CD4-positive, CD25-positive, alpha-beta regulatory T cell (primary cell): ENCODE measurements around the gene PKNOX2. TPM values are rescaled to one million over a fixed set of nuclear protein-coding genes. Genes with fewer than 3 reads are reported as not detected.

Source experiments
- ATAC-seq, 2 donors: fragments of 150-1000 bp; cut with Tn5 transposase; one replicate each; pipeline ENCODE4 v1.10.0; 2021; ENCODE audit warnings: low read depth in 2 of 2, moderate number of reproducible peaks in 2 of 2, moderate library complexity in 1 of 2
- DNase-seq, 3 donors: peaks; one replicate each; pipeline versions ENCODE4 v3.0.0 to v3.0.0-alpha.2; 2012 to 2022; ENCODE audit warnings: mixed read lengths in 1 of 3
- H3K27ac ChIP-seq: one replicate; pipeline ENCODE4 v1.7.0; 2013; ENCODE audit warnings: mild to moderate bottlenecking, low read length; ENCODE audit not compliant: insufficient read depth, poor library complexity, severe bottlenecking
- H3K27me3 ChIP-seq: one replicate; pipeline ENCODE4 v1.7.0; 2013; ENCODE audit warnings: low read length; ENCODE audit not compliant: control insufficient read depth, insufficient read depth
- H3K36me3 ChIP-seq: one replicate; pipeline ENCODE4 v1.7.0; 2013; ENCODE audit warnings: mild to moderate bottlenecking, low read length, moderate library complexity; ENCODE audit not compliant: control insufficient read depth, insufficient read depth
- H3K4me1 ChIP-seq: 2 replicates; pipeline ENCODE4 v1.7.0; 2013; ENCODE audit warnings: mild to moderate bottlenecking, low read length; ENCODE audit not compliant: insufficient read depth, control insufficient read depth, poor library complexity, severe bottlenecking
- H3K4me3 ChIP-seq: one replicate; pipeline ENCODE4 v1.7.0; 2013; ENCODE audit warnings: low read depth, mild to moderate bottlenecking, low read length, moderate library complexity
- H3K9me3 ChIP-seq, 2 experiments: 1 replicate in 1 of 2; 2 replicates in 1 of 2; pipeline ENCODE4 v1.7.0; 2013; ENCODE audit warnings: low read length in 2 of 2, mild to moderate bottlenecking in 1 of 2, moderate library complexity in 1 of 2; ENCODE audit not compliant: control insufficient read depth in 2 of 2
- H3K27ac Mint-ChIP-seq, 3 donors: one replicate each; pipeline ENCODE4 v1.8.0; 2020 to 2022; ENCODE audit warnings: mild to moderate bottlenecking in 3 of 3, mixed read lengths in 3 of 3, moderate library complexity in 2 of 3
- H3K27me3 Mint-ChIP-seq: one replicate; pipeline ENCODE4 v1.8.0; 2022; ENCODE audit warnings: mild to moderate bottlenecking, mixed read lengths
- H3K36me3 Mint-ChIP-seq: one replicate; pipeline ENCODE4 v1.8.0; 2020; ENCODE audit warnings: mixed read lengths
- H3K4me1 Mint-ChIP-seq, 4 donors: one replicate each; pipeline ENCODE4 v1.8.0; 2020 to 2022; ENCODE audit warnings: mixed read lengths in 4 of 4, mild to moderate bottlenecking in 1 of 4
- H3K4me3 Mint-ChIP-seq, 4 donors: one replicate each; pipeline ENCODE4 v1.8.0; 2020 to 2022; ENCODE audit warnings: mild to moderate bottlenecking in 4 of 4, mixed read lengths in 4 of 4, moderate library complexity in 3 of 4
- H3K9me3 Mint-ChIP-seq, 7 donors: one replicate each; pipeline ENCODE4 v1.8.0; 2020 to 2022; ENCODE audit warnings: mixed read lengths in 7 of 7, mild to moderate bottlenecking in 3 of 7, moderate library complexity in 2 of 7
- polyA plus RNA-seq, 4 donors: library from polyadenylated mRNA; unstranded; fragments of 300-500 nt; fragmentation: Illumina TruSeq; gene quantifications; one replicate each; pipeline ENCODE4 v1.2.3, GENCODE V29; 2021
- total RNA-seq: library from RNA; stranded (reverse); gene quantifications from one replicate; pipeline ENCODE4 v1.2.3, GENCODE V29; 2022

Gene PKNOX2
- total and polyA plus RNA-seq, 5 donors from 2014 or later = not detected

GRCh38 chr11:125418396-125418795 is 253.8 kb downstream of the PKNOX2 start:
- Histone ChIP-seq H3K4me1 (no peaks in the 10 kb centered on the region), H3K4me3 (no peak overlapping the region)
- no peak for ATAC-seq

GRCh38 chr11:125422681-125423080 is 258.1 kb downstream of the PKNOX2 start:
- no peak overlapping the region for H3K27ac Mint-ChIP-seq
- no peak overlapping the region for H3K4me3 Mint-ChIP-seq
- Histone ChIP-seq H3K9me3 (no peaks in the 10 kb centered on the region), H3K27me3 (no peaks in the 10 kb centered on the region), H3K36me3 (no peaks in the 10 kb centered on the region), H3K4me3 (no peak overlapping the region), H3K27ac (no peak overlapping the region), H3K4me1 (no peaks in the 10 kb centered on the region)
- H3K27me3 Mint-ChIP-seq = peaks cover 14% of the 10 kb centered on the region
- H3K9me3 Mint-ChIP-seq = no peaks in the 10 kb centered on the region
- H3K4me1 Mint-ChIP-seq = peaks cover 0 to 3% (median 0%) of the 10 kb centered on the region in 4 donors
- no peaks in the 10 kb centered on the region for H3K36me3 Mint-ChIP-seq
- ATAC-seq (no peak), DNase-seq (no peak)

More at GRCh38 chr11:125418396-125418795, 253.8 kb downstream of the PKNOX2 start:
- Histone ChIP-seq H3K36me3 (no peaks in the 10 kb centered on the region), H3K9me3 (no peaks in the 10 kb centered on the region), H3K27ac (no peak overlapping the region), H3K27me3 (no peaks in the 10 kb centered on the region)
- no peak for DNase-seq
- peaks cover 15% of the 10 kb centered on the region for H3K27me3 Mint-ChIP-seq
- H3K4me3 Mint-ChIP-seq = no peak overlapping the region
- no peaks in the 10 kb centered on the region for H3K9me3 Mint-ChIP-seq
- peaks cover 0 to 3% (median 0%) of the 10 kb centered on the region in 4 donors for H3K4me1 Mint-ChIP-seq
- no peak overlapping the region for H3K27ac Mint-ChIP-seq
- no peaks in the 10 kb centered on the region for H3K36me3 Mint-ChIP-seq

- no peaks in the 10 kb centered on the region for H3K4me1 ChIP-seq
- peaks cover 14% of the 10 kb centered on the region for H3K27me3 Mint-ChIP-seq
- no peaks in the 10 kb centered on the region for H3K36me3 Mint-ChIP-seq
- H3K27me3 ChIP-seq = no peaks in the 10 kb centered on the region
- DNase-seq (peak in 1 of 3 donors; percentile 15), ATAC-seq (no peak)
- no peaks in the 10 kb centered on the region for H3K9me3 Mint-ChIP-seq
- H3K27ac Mint-ChIP-seq = peak overlapping the region in 1 of 3 donors; percentile 74
- no peak overlapping the region for H3K4me3 Mint-ChIP-seq
- H3K9me3 ChIP-seq = no peaks in the 10 kb centered on the region
- H3K4me1 Mint-ChIP-seq = peaks cover 0 to 3% (median 0%) of the 10 kb centered on the region in 4 donors
- H3K36me3 ChIP-seq = no peaks in the 10 kb centered on the region
- H3K27ac ChIP-seq = no peak overlapping the region
- no peak overlapping the region for H3K4me3 ChIP-seq
Observed at GRCh38 chr11:125423247-125423849, 258.8 kb downstream of the PKNOX2 start.

GRCh38 chr11:125425601-125426000 is 261.1 kb downstream of the PKNOX2 start:
- no peak overlapping the region for H3K4me3 ChIP-seq
- H3K9me3 ChIP-seq = no peaks in the 10 kb centered on the region
- no peak overlapping the region for H3K4me3 Mint-ChIP-seq
- no peaks in the 10 kb centered on the region for H3K36me3 Mint-ChIP-seq
- DNase-seq (no peak), ATAC-seq (no peak)
- no peak overlapping the region for H3K27ac Mint-ChIP-seq
- H3K27me3 ChIP-seq = no peaks in the 10 kb centered on the region
- peaks cover 0 to 3% (median 0%) of the 10 kb centered on the region in 4 donors for H3K4me1 Mint-ChIP-seq
- no peaks in the 10 kb centered on the region for H3K36me3 ChIP-seq
- H3K4me1 ChIP-seq = no peaks in the 10 kb centered on the region
- no peak overlapping the region for H3K27ac ChIP-seq
- peaks cover 14% of the 10 kb centered on the region for H3K27me3 Mint-ChIP-seq
- no peaks in the 10 kb centered on the region for H3K9me3 Mint-ChIP-seq

- Mint-ChIP-seq H3K9me3 (no peaks in the 10 kb centered on the region), H3K4me3 (no peak overlapping the region), H3K36me3 (no peaks in the 10 kb centered on the region), H3K4me1 (peaks cover 0 to 3% (median 0%) of the 10 kb centered on the region in 4 donors), H3K27me3 (peaks cover 4% of the 10 kb centered on the region), H3K27ac (no peak overlapping the region)
- H3K4me1 ChIP-seq = no peaks in the 10 kb centered on the region
- ATAC-seq (no peak), DNase-seq (no peak)
- no peaks in the 10 kb centered on the region for H3K36me3 ChIP-seq
- H3K27ac ChIP-seq = no peak overlapping the region
- H3K27me3 ChIP-seq = no peaks in the 10 kb centered on the region
- no peaks in the 10 kb centered on the region for H3K9me3 ChIP-seq
- no peak overlapping the region for H3K4me3 ChIP-seq
Observed at GRCh38 chr11:125426818-125427528, 262.4 kb downstream of the PKNOX2 start.

GRCh38 chr11:125428486-125429173 is 264.1 kb downstream of the PKNOX2 start:
- H3K27ac ChIP-seq = no peak overlapping the region
- H3K4me3 ChIP-seq = no peak overlapping the region
- peaks cover 8% of the 10 kb centered on the region for H3K27me3 Mint-ChIP-seq
- H3K36me3 ChIP-seq = no peaks in the 10 kb centered on the region
- no peaks in the 10 kb centered on the region for H3K9me3 ChIP-seq
- H3K4me3 Mint-ChIP-seq = no peak overlapping the region
- H3K27ac Mint-ChIP-seq = no peak overlapping the region
- no peaks in the 10 kb centered on the region for H3K36me3 Mint-ChIP-seq
- H3K4me1 Mint-ChIP-seq = peaks cover 0 to 2% (median 0%) of the 10 kb centered on the region in 4 donors
- DNase-seq (no peak), ATAC-seq (no peak)
- no peaks in the 10 kb centered on the region for H3K9me3 Mint-ChIP-seq
- H3K4me1 ChIP-seq = no peaks in the 10 kb centered on the region
- no peaks in the 10 kb centered on the region for H3K27me3 ChIP-seq

- ATAC-seq = no peak
Observed at GRCh38 chr11:125429174-125429707, 264.7 kb downstream of the PKNOX2 start.

More at GRCh38 chr11:125429174-125429707, 264.7 kb downstream of the PKNOX2 start:
- peaks cover 0 to 2% (median 0%) of the 10 kb centered on the region in 4 donors for H3K4me1 Mint-ChIP-seq
- no peak overlapping the region for H3K4me3 Mint-ChIP-seq
- no peaks in the 10 kb centered on the region for H3K9me3 Mint-ChIP-seq
- Histone ChIP-seq H3K27me3 (no peaks in the 10 kb centered on the region), H3K9me3 (no peaks in the 10 kb centered on the region), H3K4me3 (no peak overlapping the region), H3K36me3 (no peaks in the 10 kb centered on the region), H3K27ac (no peak overlapping the region), H3K4me1 (no peaks in the 10 kb centered on the region)
- no peak overlapping the region for H3K27ac Mint-ChIP-seq
- DNase-seq = peak in 1 of 3 donors; percentile 53
- no peaks in the 10 kb centered on the region for H3K36me3 Mint-ChIP-seq
- H3K27me3 Mint-ChIP-seq = peaks cover 8% of the 10 kb centered on the region
